Endothelial cell of umbilical vein (primary cell): ENCODE measurements around the gene ARID1B. TPM values are rescaled to one million over a fixed set of nuclear protein-coding genes. Genes with fewer than 3 reads are reported as not detected.

ENCODE experiments used
- BruUV-seq: library from RNA; stranded (reverse); fragments of 400-500 nt; replicated peaks from 2 replicates; lab custom pipeline; 2021; lab: Mats Ljungman, UMichigan
- CTCF ChIA-PET: fragments of 300-600, 350-600 bp; sonication (Branson Sonifier 250); formaldehyde crosslinking; loops from one replicate; lab custom pipeline; 2021; ENCODE audit warnings: antibody characterized with exemption, inconsistent platforms; lab: Charles Lee
- POLR2A ChIA-PET: fragments of 300-600, 350-600 bp; sonication (Branson Sonifier 250); formaldehyde crosslinking; loops from one replicate; lab custom pipeline; 2021; ENCODE audit warnings: antibody characterized with exemption, inconsistent platforms; lab: Charles Lee
- DNase-seq: peaks from one replicate; pipeline ENCODE4 v3.0.0-alpha.2; 2011; ENCODE audit warnings: low read depth, low spot score
- FAIRE-seq: peaks from 2 replicates; lab custom pipeline; 2011; peaks lifted over from hg19 to GRCh38; lab: Jason Lieb, UNC
- H2AFZ ChIP-seq: 2 replicates; pipeline ENCODE4 v1.6.0; 2012; ENCODE audit warnings: low read depth, low read length, control low read depth, inconsistent platforms
- H3K27ac ChIP-seq: 2 replicates; pipeline ENCODE4 v1.5.1; 2011; ENCODE audit warnings: low read depth, mild to moderate bottlenecking, control low read depth, low read length, moderate library complexity; ENCODE audit not compliant: insufficient read depth
- H3K27me3 ChIP-seq, 2 experiments: 2 replicates each; pipeline versions ENCODE4 v1.6.0 to v1.6.1; 2011; ENCODE audit warnings: low read length in 2 of 2, mixed read lengths in 1 of 2; ENCODE audit not compliant: control insufficient read depth in 2 of 2, insufficient read depth in 2 of 2
- H3K36me3 ChIP-seq, 2 experiments: 2 replicates in 1 of 2; 3 replicates in 1 of 2; pipeline ENCODE4 v1.5.1; 2011; ENCODE audit warnings: low read length in 2 of 2, mild to moderate bottlenecking in 1 of 2, moderate library complexity in 1 of 2; ENCODE audit not compliant: control insufficient read depth in 2 of 2, insufficient read depth in 2 of 2; ENCODE audit errors: extremely low read depth in 1 of 2
- H3K4me1 ChIP-seq: 3 replicates; pipeline ENCODE4 v1.5.1; 2011; ENCODE audit warnings: mild to moderate bottlenecking, low read length; ENCODE audit not compliant: control insufficient read depth, insufficient read depth; ENCODE audit errors: extremely low read depth
- H3K4me2 ChIP-seq: 2 replicates; pipeline ENCODE4 v1.6.1; 2011; ENCODE audit warnings: low read length, control low read depth, mixed read lengths; ENCODE audit not compliant: insufficient read depth
- H3K4me3 ChIP-seq, 3 experiments: fragments of 200-600 bp in 1 of 3; sonication (generic), shearing (Covaris generic) in 1 of 3; replicated peaks in 1 of 3; 2 replicates each; pipeline ENCODE4 v1.5.1; 2011 to 2016; ENCODE audit warnings: control low read depth in 3 of 3, low read length in 3 of 3, mild to moderate bottlenecking in 2 of 3, inconsistent platforms in 1 of 3, low read depth in 1 of 3, moderate library complexity in 1 of 3; ENCODE audit not compliant: insufficient read depth in 1 of 3
- H3K79me2 ChIP-seq: 2 replicates; pipeline ENCODE4 v1.6.0; 2012; ENCODE audit warnings: low read length, inconsistent platforms; ENCODE audit not compliant: control insufficient read depth, insufficient read depth
- H3K9ac ChIP-seq: replicated peaks from 2 replicates; pipeline ENCODE3; 2011; ENCODE audit warnings: low read length, control low read depth; ENCODE audit not compliant: insufficient read depth; ENCODE audit errors: extremely low read depth
- H3K9me1 ChIP-seq: replicated peaks from 3 replicates; pipeline ENCODE4 v1.6.0; 2011; ENCODE audit warnings: mild to moderate bottlenecking, low read length; ENCODE audit not compliant: control insufficient read depth, insufficient read depth; ENCODE audit errors: extremely low read depth
- H3K9me3 ChIP-seq: replicated peaks from 2 replicates; pipeline ENCODE4 v1.5.1; 2012; ENCODE audit warnings: low read length, inconsistent platforms; ENCODE audit not compliant: control insufficient read depth, insufficient read depth
- H4K20me1 ChIP-seq: replicated peaks from 2 replicates; pipeline ENCODE3; 2011; ENCODE audit warnings: mild to moderate bottlenecking, low read length; ENCODE audit not compliant: control insufficient read depth, insufficient read depth; ENCODE audit errors: extremely low read depth
- CTCF ChIP-seq, 2 donors: IDR thresholded peaks; 1 replicate in 1 of 2; 2 replicates in 1 of 2; pipeline ENCODE4 v1.5.1; 2011; ENCODE audit warnings: low read length in 2 of 2, mild to moderate bottlenecking in 2 of 2, moderate library complexity in 2 of 2, control low read depth in 1 of 2, inconsistent platforms in 1 of 2, low read depth in 1 of 2; ENCODE audit not compliant: insufficient read depth in 1 of 2; ENCODE audit errors: extremely low read depth in 1 of 2
- EZH2 ChIP-seq: IDR thresholded peaks from 2 replicates; pipeline ENCODE4 v1.6.1; 2012; ENCODE audit warnings: borderline replicate concordance, low read depth, mild to moderate bottlenecking, moderate library complexity, low read length, inconsistent platforms; ENCODE audit not compliant: severe bottlenecking
- FOS ChIP-seq: IDR thresholded peaks from 2 replicates; pipeline ENCODE4 v1.6.1; 2011; ENCODE audit warnings: mild to moderate bottlenecking, low read length, moderate library complexity, borderline replicate concordance; ENCODE audit not compliant: insufficient read depth
- GATA2 ChIP-seq: IDR thresholded peaks from 2 replicates; pipeline ENCODE4 v1.7.0; 2011; ENCODE audit warnings: low read depth, mild to moderate bottlenecking, moderate library complexity, mixed read lengths, low read length; ENCODE audit not compliant: insufficient read length, insufficient read depth
- JUN ChIP-seq: IDR thresholded peaks from 2 replicates; pipeline ENCODE4 v1.6.1; 2011; ENCODE audit warnings: borderline replicate concordance, low read depth; ENCODE audit not compliant: insufficient read length, insufficient read depth
- MAX ChIP-seq: IDR thresholded peaks from 2 replicates; pipeline ENCODE4 v1.6.1; 2011; ENCODE audit not compliant: insufficient read depth, insufficient read length
- MYC ChIP-seq: IDR thresholded peaks from one replicate; pipeline ENCODE4 v1.6.1; 2011; ENCODE audit warnings: mild to moderate bottlenecking, low read depth, low read length
- POLR2A ChIP-seq: IDR thresholded peaks from 2 replicates; pipeline ENCODE4 v1.6.1; 2012; ENCODE audit warnings: low read depth, mild to moderate bottlenecking, control low read depth, low read length
- POLR2AphosphoS5 ChIP-seq: IDR thresholded peaks from 2 replicates; pipeline ENCODE4 v1.6.1; 2012; ENCODE audit warnings: low read depth, mild to moderate bottlenecking, control low read depth, low read length, moderate library complexity; ENCODE audit not compliant: insufficient read depth
- dilution Hi-C: fragments of 300-500 bp; cut with MboI; formaldehyde crosslinking; loops from one replicate; pipeline ENCODE4 v1.15.0; 2019; ENCODE audit warnings: low sequenced_read_pairs; ENCODE audit not compliant: extremely low pct_ligation_motif_present
- intact Hi-C: fragments of 100-400 bp; cut with micrococcal nuclease; formaldehyde crosslinking; loops from one replicate; pipeline ENCODE4 v1.10.0; 2022
- polyA plus RNA-seq, 4 experiments: library from polyadenylated mRNA; depleted of rRNA in 3 of 4; stranded (reverse) in 3 of 4; unstranded in 1 of 4; fragments of >200 nt; gene quantifications; 2 replicates each; pipeline versions ENCODE4 v1.2.1 to v1.2.3, GENCODE V29; 2011 to 2012; ENCODE audit warnings: missing spikeins in 1 of 4
- total RNA-seq: library from RNA; stranded (reverse); gene quantifications from 2 replicates; pipeline ENCODE4 v1.2.3, GENCODE V29; 2021

Gene ARID1B
- total and polyA plus RNA-seq, 2 donors (not counting 3 experiments of a cell fraction or from before 2014, with no cell fraction given) = 21.8 to 89.5 TPM

- intact Hi-C loops = no loop called here
- CTCF ChIA-PET = interaction anchor here (0.9 to 1.2 kb wide), 3 partner anchors 10 to 13 kb away, joined by 3 to 4 read pairs (median 4); no protein-coding TSS in a partner anchor
- no peaks in the 10 kb centered on the region for H3K36me3 ChIP-seq
Measured at GRCh38 chr6:157223511-157223910, 446.3 kb downstream of the ARID1B start.

More at GRCh38 chr6:157223511-157223910, 446.3 kb downstream of the ARID1B start:
- no peaks in the 10 kb centered on the region for H3K9me1 ChIP-seq
- dilution Hi-C loops = no loop called here
- no peak overlapping the region for H2AFZ ChIP-seq
- POLR2A ChIA-PET = no interaction called here
- FAIRE-seq = no peak
- no peak overlapping the region for H3K9ac ChIP-seq
- H3K27ac ChIP-seq = no peak overlapping the region
- no peaks in the 10 kb centered on the region for H3K79me2 ChIP-seq
- H3K9me3 ChIP-seq = no peaks in the 10 kb centered on the region
- no peak for DNase-seq
- peaks cover 14% of the 10 kb centered on the region for H3K4me1 ChIP-seq
- no peak overlapping the region for H3K4me3 ChIP-seq
- BruUV-seq = no TSS peak
- H3K4me2 ChIP-seq = no peak overlapping the region
- no peaks in the 10 kb centered on the region for H3K27me3 ChIP-seq
- no peaks in the 10 kb centered on the region for H4K20me1 ChIP-seq
- TF ChIP-seq MYC = no peak
- TF ChIP-seq POLR2AphosphoS5 = no peak
- TF ChIP-seq MAX = no peak
- no peak for TF ChIP-seq GATA2
- TF ChIP-seq FOS = no peak
- no peak for TF ChIP-seq EZH2
- no peak for TF ChIP-seq POLR2A
- no peak for TF ChIP-seq CTCF (IDR thresholded peaks at IDR 0.05; ENCODE audit: extremely low read depth in 1 of 2, insufficient read depth in 1 of 2, low read depth in 1 of 2, low read length in 2 of 2)
- TF ChIP-seq JUN = no peak
